Kidney (tissue), 14 donors: Measurements from ENCODE around the gene U2SURP. TPM values are rescaled to one million over a fixed set of nuclear protein-coding genes. Genes with fewer than 3 reads are reported as not detected.

Experiments
- DNase-seq, 5 donors: peaks; one replicate each; pipeline ENCODE4 v3.0.0-alpha.2; 2013 to 2020
- FAIRE-seq: peaks from 2 replicates; lab custom pipeline; 2012; peaks lifted over from hg19 to GRCh38; lab: Jason Lieb, UNC
- H3K27ac ChIP-seq, 2 donors: one replicate each; pipeline ENCODE4 v1.7.0; 2013; ENCODE audit warnings: low read depth in 2 of 2, low read length in 2 of 2, inconsistent platforms in 1 of 2
- H3K27me3 ChIP-seq: one replicate; pipeline ENCODE4 v1.7.1; 2013; ENCODE audit warnings: low read length, inconsistent platforms; ENCODE audit not compliant: control insufficient read depth, insufficient read depth
- H3K36me3 ChIP-seq, 3 donors: one replicate each; pipeline versions ENCODE4 v1.7.0 to v1.7.1; 2013; ENCODE audit warnings: low read length in 3 of 3, control low read depth in 1 of 3, inconsistent platforms in 1 of 3; ENCODE audit not compliant: insufficient read depth in 3 of 3, control insufficient read depth in 2 of 3
- H3K4me1 ChIP-seq, 3 donors: one replicate each; pipeline versions ENCODE4 v1.7.0 to v1.7.1; 2013; ENCODE audit warnings: low read length in 3 of 3, inconsistent platforms in 1 of 3, low read depth in 1 of 3; ENCODE audit not compliant: control insufficient read depth in 2 of 3, insufficient read depth in 2 of 3
- H3K4me3 ChIP-seq, 3 donors: one replicate each; pipeline versions ENCODE4 v1.7.0 to v1.8.1; 2013; ENCODE audit warnings: low read length in 3 of 3, control low read depth in 1 of 3, inconsistent platforms in 1 of 3
- H3K9ac ChIP-seq, 3 donors: one replicate each; pipeline versions ENCODE4 v1.7.0 to v1.7.1; 2013; ENCODE audit warnings: low read length in 3 of 3, control low read depth in 1 of 3, inconsistent platforms in 1 of 3
- H3K9me3 ChIP-seq, 3 donors: one replicate each; pipeline versions ENCODE4 v1.7.0 to v1.7.1; 2013; ENCODE audit warnings: low read length in 3 of 3, control low read depth in 1 of 3, inconsistent platforms in 1 of 3; ENCODE audit not compliant: control insufficient read depth in 2 of 3, insufficient read depth in 1 of 3
- intact Hi-C: fragments of 100-400 bp; cut with DNase I; formaldehyde crosslinking; loops from one replicate; pipeline ENCODE4 v1.11.1; 2022
- polyA plus RNA-seq: library from polyadenylated mRNA; stranded (reverse); fragments of 350-450 nt; fragmentation: Illumina TruSeq; extraction: RNeasy Lipid Tissue Mini Kit (QIAGEN cat#74804); gene quantifications from one replicate; pipeline ENCODE4 v1.2.3, GENCODE V29; 2014; ENCODE audit warnings: low read depth, low replicate concordance; ENCODE audit not compliant: insufficient read depth
- total RNA-seq: library from RNA; stranded (reverse); fragmentation: NEBNext Ultra II Directional; extraction: Animal tissue kit (Norgen Biotek cat#: 25700); gene quantifications from one replicate; pipeline ENCODE4 v1.2.1, GENCODE V29; 2021
- TF ChIP-seq, protein P1 (sequence below): IDR thresholded peaks from 3 replicates; pipeline ENCODE4 v1.5.1; 2012; ENCODE audit warnings: mild to moderate bottlenecking, moderate library complexity, borderline replicate concordance; ENCODE audit not compliant: insufficient read depth; ENCODE audit errors: extremely low read depth
- donor health status: control.
- donor health status: control.
- donor health status: control.
- donor health status: control.
- donor health status: control.
- donor health status: DM: yes; HTN: yes; CAD: no.
- donor health status: Normal renal cell carcinoma (clear cell type).

Gene U2SURP
- total and polyA plus RNA-seq, 2 donors from 2014 or later = 23.0 to 97.7 TPM

- Histone ChIP-seq H3K9me3 (peaks cover 0 to 11% (median 5%) of the 10 kb centered on the region in 3 donors), H3K4me3 (no peak overlapping the region), H3K4me1 (no peaks in the 10 kb centered on the region), H3K9ac (no peak overlapping the region), H3K36me3 (no peaks in the 10 kb centered on the region), H3K27ac (no peak overlapping the region), H3K27me3 (no peaks in the 10 kb centered on the region)
- FAIRE-seq (no peak), DNase-seq (no peak)
- intact Hi-C loops = no loop called here
- TF ChIP-seq, protein P1, sequence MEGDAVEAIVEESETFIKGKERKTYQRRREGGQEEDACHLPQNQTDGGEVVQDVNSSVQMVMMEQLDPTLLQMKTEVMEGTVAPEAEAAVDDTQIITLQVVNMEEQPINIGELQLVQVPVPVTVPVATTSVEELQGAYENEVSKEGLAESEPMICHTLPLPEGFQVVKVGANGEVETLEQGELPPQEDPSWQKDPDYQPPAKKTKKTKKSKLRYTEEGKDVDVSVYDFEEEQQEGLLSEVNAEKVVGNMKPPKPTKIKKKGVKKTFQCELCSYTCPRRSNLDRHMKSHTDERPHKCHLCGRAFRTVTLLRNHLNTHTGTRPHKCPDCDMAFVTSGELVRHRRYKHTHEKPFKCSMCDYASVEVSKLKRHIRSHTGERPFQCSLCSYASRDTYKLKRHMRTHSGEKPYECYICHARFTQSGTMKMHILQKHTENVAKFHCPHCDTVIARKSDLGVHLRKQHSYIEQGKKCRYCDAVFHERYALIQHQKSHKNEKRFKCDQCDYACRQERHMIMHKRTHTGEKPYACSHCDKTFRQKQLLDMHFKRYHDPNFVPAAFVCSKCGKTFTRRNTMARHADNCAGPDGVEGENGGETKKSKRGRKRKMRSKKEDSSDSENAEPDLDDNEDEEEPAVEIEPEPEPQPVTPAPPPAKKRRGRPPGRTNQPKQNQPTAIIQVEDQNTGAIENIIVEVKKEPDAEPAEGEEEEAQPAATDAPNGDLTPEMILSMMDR = no peak
These were observed 108.5 kb downstream of the U2SURP start for GRCh38 chr3:143109861-143110260.

Other genes starting within 250 kb of the U2SURP start
- 1.9 TPM for gene PCOLCE2, start 112.5 kb upstream of the U2SURP start, total RNA-seq
- gene PCOLCE2, start 112.5 kb upstream of the U2SURP start, polyA plus RNA-seq = 59.0 TPM
- 0.09 TPM for gene PAQR9, start 37.9 kb upstream of the U2SURP start, total RNA-seq
- gene PAQR9, start 37.9 kb upstream of the U2SURP start, polyA plus RNA-seq = not detected
- gene CHST2, start 118.2 kb downstream of the U2SURP start, total RNA-seq = 6.0 TPM
- gene CHST2, start 118.2 kb downstream of the U2SURP start, polyA plus RNA-seq = 4.4 TPM